GM12891 (cell line): Measurements from ENCODE around the gene SDK1.

Experiments used
- POLR2A ChIP-seq: IDR thresholded peaks from 2 replicates; pipeline ENCODE4 v1.6.1; 2011; ENCODE audit warnings: low read depth, low read length, control low read depth
- POLR2AphosphoS5 ChIP-seq: IDR thresholded peaks from 2 replicates; pipeline ENCODE4 v1.6.1; 2011; ENCODE audit warnings: low read depth, low read length, control low read depth
- TAF1 ChIP-seq: IDR thresholded peaks from 2 replicates; pipeline ENCODE4 v1.6.1; 2011; ENCODE audit warnings: low read depth, low read length, control low read depth

DNA sequence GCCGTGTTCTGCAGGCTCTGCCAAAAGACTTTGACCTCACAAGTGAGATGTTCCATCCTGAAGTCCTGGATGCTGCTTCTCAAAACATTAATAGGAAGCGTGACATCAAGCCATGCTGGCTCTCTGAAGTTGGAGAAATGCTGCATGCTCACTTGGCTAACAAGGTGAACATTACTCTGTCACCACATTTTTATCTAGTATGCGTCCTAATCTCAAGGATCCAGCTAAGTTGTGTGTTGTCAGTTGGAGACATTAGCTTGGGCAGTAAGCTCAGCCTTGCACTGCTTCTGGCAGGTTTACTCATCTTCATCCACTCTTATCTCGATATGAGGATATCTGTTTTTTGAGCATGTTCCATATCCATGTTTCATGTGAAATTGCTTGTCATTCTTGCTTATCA lies 165.2 kb downstream of the SDK1 start:
- TF ChIP-seq POLR2A (no peak), POLR2AphosphoS5 (no peak), TAF1 (no peak)
